Fibroblast of villous mesenchyme (primary cell): ENCODE measurements around the gene EME2. TPM values are rescaled to one million over a fixed set of nuclear protein-coding genes. Genes with fewer than 3 reads are reported as not detected.

ENCODE experiments used
- DNase-seq: peaks from one replicate; pipeline ENCODE4 v3.0.0-alpha.2; 2010; ENCODE audit warnings: low read depth
- H3K4me3 ChIP-seq: 2 replicates; pipeline ENCODE4 v1.5.1; 2011; ENCODE audit warnings: low read depth, mild to moderate bottlenecking, low read length
- total RNA-seq: library from RNA; depleted of rRNA; stranded (reverse); fragments of >200 nt; gene quantifications from 2 replicates; pipeline ENCODE4 v1.2.3, GENCODE V29; 2012
- TF ChIP-seq, protein P1 (sequence below): IDR thresholded peaks from 2 replicates; pipeline ENCODE4 v1.5.1; 2012; ENCODE audit warnings: low read depth, mild to moderate bottlenecking, low read length; ENCODE audit not compliant: insufficient read depth

EME2 gene
- total RNA-seq, 1 donor = 15.5 TPM

DNA sequence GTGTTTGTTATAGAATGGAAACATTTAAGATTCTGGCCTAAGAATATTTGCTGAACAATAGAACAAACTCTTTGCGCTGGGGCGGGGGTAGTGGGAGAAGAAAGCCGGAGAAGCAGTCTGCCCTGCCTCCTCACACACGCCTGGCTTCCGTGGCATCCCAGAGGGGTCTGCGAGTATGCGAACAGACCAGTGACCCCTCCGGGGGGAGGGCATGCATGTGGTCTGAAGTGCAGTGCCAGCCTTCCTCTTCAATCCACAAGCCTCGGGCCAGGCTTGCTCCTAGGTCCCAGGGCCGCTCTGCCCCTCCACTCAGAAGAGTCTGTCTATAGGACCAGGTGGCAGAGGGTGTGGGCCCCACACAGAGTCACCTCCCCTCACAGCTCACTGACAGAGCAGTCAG, 35.0 kb downstream of the EME2 start:
- no peak overlapping the region for H3K4me3 ChIP-seq
- DNase-seq = no peak
- TF ChIP-seq, protein P1, sequence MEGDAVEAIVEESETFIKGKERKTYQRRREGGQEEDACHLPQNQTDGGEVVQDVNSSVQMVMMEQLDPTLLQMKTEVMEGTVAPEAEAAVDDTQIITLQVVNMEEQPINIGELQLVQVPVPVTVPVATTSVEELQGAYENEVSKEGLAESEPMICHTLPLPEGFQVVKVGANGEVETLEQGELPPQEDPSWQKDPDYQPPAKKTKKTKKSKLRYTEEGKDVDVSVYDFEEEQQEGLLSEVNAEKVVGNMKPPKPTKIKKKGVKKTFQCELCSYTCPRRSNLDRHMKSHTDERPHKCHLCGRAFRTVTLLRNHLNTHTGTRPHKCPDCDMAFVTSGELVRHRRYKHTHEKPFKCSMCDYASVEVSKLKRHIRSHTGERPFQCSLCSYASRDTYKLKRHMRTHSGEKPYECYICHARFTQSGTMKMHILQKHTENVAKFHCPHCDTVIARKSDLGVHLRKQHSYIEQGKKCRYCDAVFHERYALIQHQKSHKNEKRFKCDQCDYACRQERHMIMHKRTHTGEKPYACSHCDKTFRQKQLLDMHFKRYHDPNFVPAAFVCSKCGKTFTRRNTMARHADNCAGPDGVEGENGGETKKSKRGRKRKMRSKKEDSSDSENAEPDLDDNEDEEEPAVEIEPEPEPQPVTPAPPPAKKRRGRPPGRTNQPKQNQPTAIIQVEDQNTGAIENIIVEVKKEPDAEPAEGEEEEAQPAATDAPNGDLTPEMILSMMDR = no peak

DNA sequence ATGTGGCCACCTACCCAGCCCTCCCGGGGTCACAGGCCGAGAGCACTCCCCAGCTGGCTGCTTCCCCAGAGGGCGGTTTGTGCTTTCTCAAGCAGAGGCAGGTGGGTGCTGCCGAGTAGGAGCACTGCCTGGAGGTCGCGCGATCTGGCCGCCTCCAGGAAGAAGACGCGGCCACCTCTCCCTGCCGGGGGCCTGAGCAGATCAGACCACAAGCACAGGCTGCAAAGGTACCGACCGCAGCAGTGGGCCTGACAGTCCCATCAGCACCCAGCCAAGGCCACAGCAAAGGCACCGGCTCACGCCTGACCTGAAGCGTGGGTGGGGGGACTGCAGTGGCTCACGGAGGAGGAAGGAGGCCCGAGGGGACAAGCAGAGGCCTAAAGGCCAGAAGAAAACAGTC, 36.1 kb downstream of the EME2 start:
- no peak overlapping the region for H3K4me3 ChIP-seq
- no peak for DNase-seq
- TF ChIP-seq, protein P1 = no peak

DNA sequence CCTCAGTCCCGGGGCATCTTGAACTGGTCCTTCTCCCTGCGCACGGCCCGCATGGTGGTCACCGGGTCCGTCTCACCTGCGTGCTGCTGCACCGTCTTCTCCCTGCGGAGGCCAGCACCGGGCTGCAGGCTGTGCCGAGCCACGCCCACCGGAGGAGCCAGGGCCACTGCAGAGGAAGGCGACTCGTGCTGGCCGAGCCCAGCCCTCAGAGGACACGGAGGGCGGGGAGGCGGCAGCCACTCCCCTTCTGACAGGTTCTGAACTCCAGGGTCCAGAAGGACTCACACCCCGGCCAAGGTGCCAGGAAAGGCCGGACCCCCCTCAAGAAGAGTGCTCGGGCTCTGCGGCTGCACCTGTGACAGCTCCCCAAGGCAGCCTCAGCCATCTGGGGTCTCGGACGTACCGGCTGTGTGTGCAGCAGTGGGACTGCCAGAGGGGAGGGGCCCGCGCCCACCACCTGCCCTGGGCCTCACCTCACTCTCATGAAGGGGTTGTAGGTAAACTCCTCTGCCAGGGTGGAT, 36.7 kb downstream of the EME2 start:
- TF ChIP-seq, protein P1 = no peak
- H3K4me3 ChIP-seq = no peak overlapping the region
- no peak for DNase-seq

DNA sequence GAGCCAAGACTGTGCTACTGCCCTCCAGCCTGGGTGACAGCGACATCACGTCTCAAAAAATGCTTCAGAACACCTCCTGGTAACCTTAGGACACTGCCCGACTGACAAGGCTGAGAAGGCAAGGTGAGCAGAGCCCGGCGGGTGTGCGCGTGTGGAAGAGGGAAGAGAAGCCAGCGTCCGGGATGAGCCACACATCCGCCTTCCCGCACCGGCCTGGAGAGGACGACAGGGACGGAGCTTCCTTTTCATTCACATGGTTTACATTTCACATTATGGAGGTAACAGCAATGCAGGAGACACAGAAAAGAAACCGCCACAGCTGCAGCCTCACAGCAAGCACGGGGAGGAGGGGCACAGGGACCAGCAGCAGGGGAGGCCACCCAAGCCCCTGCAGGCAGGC, 37.5 kb downstream of the EME2 start:
- TF ChIP-seq, protein P1 = no peak
- no peak for DNase-seq
- H3K4me3 ChIP-seq = no peak overlapping the region

DNA sequence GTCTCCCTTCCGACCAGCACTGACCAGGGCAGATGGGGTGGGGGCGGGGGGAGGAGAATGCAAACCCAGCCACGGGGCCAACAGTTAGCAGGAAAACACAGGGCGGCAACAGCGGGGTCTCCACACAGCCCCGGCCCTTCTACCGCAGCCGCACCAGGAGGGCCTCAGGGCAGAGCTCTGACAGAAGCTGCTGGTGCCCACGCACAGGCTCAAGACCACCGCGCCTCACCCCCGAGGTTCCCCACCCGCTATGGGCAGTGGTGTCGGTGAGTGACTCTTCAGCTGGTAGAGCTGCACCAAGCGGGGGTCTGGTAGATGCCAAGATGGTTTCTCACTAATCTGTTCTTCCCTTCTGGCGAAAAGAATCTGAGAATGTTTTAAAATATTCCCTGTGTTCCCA, 37.9 kb downstream of the EME2 start:
- no peak for DNase-seq
- TF ChIP-seq, protein P1 = no peak
- H3K4me3 ChIP-seq = no peak overlapping the region

DNA sequence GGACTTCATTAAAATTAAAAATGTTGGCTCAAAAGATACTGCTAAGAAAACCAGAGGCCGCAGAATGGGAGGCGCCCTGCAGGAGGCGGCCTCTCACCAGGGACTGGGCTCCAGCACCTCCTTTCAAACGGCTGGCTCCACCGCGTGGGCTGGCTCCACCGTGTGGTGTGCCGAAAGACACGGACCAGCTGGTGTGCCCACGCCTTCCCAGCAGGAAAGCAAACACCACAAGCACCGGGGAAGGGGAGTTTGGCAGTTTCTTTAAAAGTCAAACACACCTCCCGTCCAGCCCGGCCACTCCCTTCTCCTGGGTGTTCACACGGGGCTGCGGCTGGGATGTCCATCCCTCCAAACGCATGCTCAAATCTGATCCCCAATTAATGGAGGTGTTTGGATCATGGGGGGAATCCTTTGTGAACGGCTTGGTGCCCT, 40.1 kb downstream of the EME2 start:
- H3K4me3 ChIP-seq = no peak overlapping the region
- DNase-seq = peak; percentile 91
- TF ChIP-seq, protein P1 = peak; percentile 76

DNA sequence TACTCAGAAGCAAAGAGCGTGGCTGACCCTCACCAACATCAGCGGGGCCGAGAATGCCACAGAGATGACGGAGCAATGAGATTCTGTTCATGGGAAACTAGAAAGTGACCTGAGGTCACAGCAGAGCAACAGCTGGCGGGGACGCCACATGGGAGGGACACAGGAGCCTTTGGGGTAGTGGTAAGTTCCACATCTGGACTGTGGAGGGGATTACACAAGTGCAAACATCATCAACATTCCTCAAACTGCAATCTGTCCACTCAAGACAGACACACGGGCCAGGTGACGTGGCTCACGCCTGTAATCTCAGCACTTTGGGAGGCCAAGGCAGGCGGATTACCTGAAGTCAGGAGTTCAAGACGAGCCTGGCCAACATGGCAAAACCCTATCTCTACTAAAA, 42.9 kb downstream of the EME2 start:
- TF ChIP-seq, protein P1 = no peak
- H3K4me3 ChIP-seq = no peak overlapping the region
- peak; percentile 89 for DNase-seq
